CD14-positive monocyte (primary cell): ENCODE measurements around the gene C6orf132. TPM values are rescaled to one million over a fixed set of nuclear protein-coding genes. Genes with fewer than 3 reads are reported as not detected.

Experiments used
- DNase-seq, 3 donors: peaks; one replicate each; pipeline ENCODE4 v3.0.0-alpha.2; 2011 to 2022
- H2AFZ ChIP-seq: 2 replicates; pipeline ENCODE4 v1.6.0; 2012; ENCODE audit warnings: mild to moderate bottlenecking, low read depth, low read length, inconsistent platforms; ENCODE audit not compliant: insufficient read depth, poor library complexity, severe bottlenecking
- H3K27ac ChIP-seq, 2 donors: 1 replicate in 1 of 2; 2 replicates in 1 of 2; pipeline ENCODE4 v1.5.1; 2012 to 2013; ENCODE audit warnings: low read length in 2 of 2, control low read depth in 1 of 2, inconsistent platforms in 1 of 2, low read depth in 1 of 2, mild to moderate bottlenecking in 1 of 2
- H3K27me3 ChIP-seq, 2 donors: one replicate each; pipeline versions ENCODE4 v1.6.0 to v1.6.1; 2011 to 2013; ENCODE audit warnings: low read length in 2 of 2; ENCODE audit not compliant: control insufficient read depth in 2 of 2, insufficient read depth in 2 of 2
- H3K36me3 ChIP-seq, 2 donors: replicated peaks in 1 of 2; 1 replicate in 1 of 2; 2 replicates in 1 of 2; pipeline versions ENCODE4 v1.5.1 to v1.6.1; 2012 to 2013; ENCODE audit warnings: low read length in 2 of 2, control low read depth in 1 of 2, inconsistent platforms in 1 of 2, mild to moderate bottlenecking in 1 of 2; ENCODE audit not compliant: insufficient read depth in 2 of 2, control insufficient read depth in 1 of 2
- H3K4me1 ChIP-seq, 2 donors: 1 replicate in 1 of 2; 2 replicates in 1 of 2; pipeline versions ENCODE4 v1.5.1 to v1.6.1; 2012 to 2013; ENCODE audit warnings: low read length in 2 of 2, control low read depth in 1 of 2, inconsistent platforms in 1 of 2, mild to moderate bottlenecking in 1 of 2, moderate library complexity in 1 of 2; ENCODE audit not compliant: insufficient read depth in 2 of 2, control insufficient read depth in 1 of 2
- H3K4me2 ChIP-seq: replicated peaks from 2 replicates; pipeline ENCODE3; 2012; ENCODE audit warnings: low read length, moderate library complexity, mild to moderate bottlenecking; ENCODE audit not compliant: poor library complexity, severe bottlenecking; ENCODE audit errors: extremely low read depth
- H3K4me3 ChIP-seq, 3 experiments: fragments of 200-600 bp in 1 of 3; sonication (generic) in 1 of 3; replicated peaks in 1 of 3; 1 replicate in 2 of 3; 2 replicates in 1 of 3; pipeline ENCODE4 v1.5.1; 2011 to 2013; ENCODE audit warnings: low read length in 3 of 3, mild to moderate bottlenecking in 3 of 3, control low read depth in 2 of 3, low read depth in 2 of 3, inconsistent platforms in 1 of 3, moderate library complexity in 1 of 3
- H3K79me2 ChIP-seq: 2 replicates; pipeline ENCODE4 v1.6.0; 2012; ENCODE audit warnings: mild to moderate bottlenecking, control low read depth, inconsistent platforms, low read length, moderate library complexity; ENCODE audit not compliant: insufficient read depth
- H3K9ac ChIP-seq: 2 replicates; pipeline ENCODE4 v1.6.0; 2017; ENCODE audit warnings: low read length, mild to moderate bottlenecking; ENCODE audit not compliant: insufficient read depth, poor library complexity, severe bottlenecking
- H3K9me3 ChIP-seq, 2 donors: replicated peaks in 1 of 2; 1 replicate in 1 of 2; 2 replicates in 1 of 2; pipeline versions ENCODE4 v1.5.1 to v1.6.1; 2012 to 2013; ENCODE audit warnings: low read length in 2 of 2, control low read depth in 1 of 2; ENCODE audit not compliant: control insufficient read depth in 1 of 2, insufficient read depth in 1 of 2
- H4K20me1 ChIP-seq: 2 replicates; pipeline ENCODE4 v1.6.0; 2012; ENCODE audit warnings: mild to moderate bottlenecking, low read length, control low read depth, moderate library complexity; ENCODE audit not compliant: insufficient read depth
- H3K27ac Mint-ChIP-seq, 7 donors: one replicate each; pipeline ENCODE4 v1.8.0; 2020; ENCODE audit warnings: mild to moderate bottlenecking in 7 of 7, mixed read lengths in 7 of 7, moderate library complexity in 6 of 7, inconsistent platforms in 2 of 7
- H3K27me3 Mint-ChIP-seq, 3 donors: one replicate each; pipeline ENCODE4 v1.8.0; 2021 to 2022; ENCODE audit warnings: low read depth in 3 of 3, mild to moderate bottlenecking in 3 of 3, mixed read lengths in 3 of 3, moderate library complexity in 3 of 3, inconsistent platforms in 1 of 3
- H3K36me3 Mint-ChIP-seq, 2 donors: one replicate each; pipeline ENCODE4 v1.8.0; 2020; ENCODE audit warnings: mixed read lengths in 2 of 2, inconsistent platforms in 1 of 2, mild to moderate bottlenecking in 1 of 2
- H3K4me1 Mint-ChIP-seq: one replicate; pipeline ENCODE4 v1.8.0; 2020; ENCODE audit warnings: mild to moderate bottlenecking, mixed read lengths
- H3K4me3 Mint-ChIP-seq, 2 donors: one replicate each; pipeline ENCODE4 v1.8.0; 2020; ENCODE audit warnings: mild to moderate bottlenecking in 2 of 2, mixed read lengths in 2 of 2, moderate library complexity in 1 of 2
- H3K9me3 Mint-ChIP-seq, 7 donors: one replicate each; pipeline ENCODE4 v1.8.0; 2020 to 2022; ENCODE audit warnings: mixed read lengths in 7 of 7, mild to moderate bottlenecking in 6 of 7, moderate library complexity in 6 of 7, inconsistent platforms in 2 of 7
- WGBS: methylation state at CpG from one replicate; pipeline ENCODE4 v1.1.5; 2013; ENCODE audit warnings: missing lambda C conversion rate; ENCODE audit not compliant: insufficient coverage; 5-methylcytosine and 5-hydroxymethylcytosine counted together
- intact Hi-C, 2 donors: fragments of 100-400 bp; cut with micrococcal nuclease; formaldehyde crosslinking; loops; one replicate each; pipeline versions ENCODE4 v1.15.0 to v1.15.1; 2023
- polyA plus RNA-seq, 3 donors: library from polyadenylated mRNA; depleted of rRNA in 1 of 3; unstranded in 2 of 3; stranded (reverse) in 1 of 3; fragments of 300-500 nt in 2 of 3; fragments of >200 nt in 1 of 3; fragmentation: Illumina TruSeq in 2 of 3; gene quantifications; 1 replicate in 2 of 3; 2 replicates in 1 of 3; pipeline ENCODE4 v1.2.3, GENCODE V29; 2012 to 2021
- TF ChIP-seq, protein P1 (sequence below): fragments of 200-600 bp; IDR thresholded peaks from one replicate; pipeline ENCODE4 v1.8.0; 2022; ENCODE audit warnings: antibody characterized with exemption, mild to moderate bottlenecking

C6orf132 gene
- polyA plus RNA-seq, 3 donors = not detected

DNA sequence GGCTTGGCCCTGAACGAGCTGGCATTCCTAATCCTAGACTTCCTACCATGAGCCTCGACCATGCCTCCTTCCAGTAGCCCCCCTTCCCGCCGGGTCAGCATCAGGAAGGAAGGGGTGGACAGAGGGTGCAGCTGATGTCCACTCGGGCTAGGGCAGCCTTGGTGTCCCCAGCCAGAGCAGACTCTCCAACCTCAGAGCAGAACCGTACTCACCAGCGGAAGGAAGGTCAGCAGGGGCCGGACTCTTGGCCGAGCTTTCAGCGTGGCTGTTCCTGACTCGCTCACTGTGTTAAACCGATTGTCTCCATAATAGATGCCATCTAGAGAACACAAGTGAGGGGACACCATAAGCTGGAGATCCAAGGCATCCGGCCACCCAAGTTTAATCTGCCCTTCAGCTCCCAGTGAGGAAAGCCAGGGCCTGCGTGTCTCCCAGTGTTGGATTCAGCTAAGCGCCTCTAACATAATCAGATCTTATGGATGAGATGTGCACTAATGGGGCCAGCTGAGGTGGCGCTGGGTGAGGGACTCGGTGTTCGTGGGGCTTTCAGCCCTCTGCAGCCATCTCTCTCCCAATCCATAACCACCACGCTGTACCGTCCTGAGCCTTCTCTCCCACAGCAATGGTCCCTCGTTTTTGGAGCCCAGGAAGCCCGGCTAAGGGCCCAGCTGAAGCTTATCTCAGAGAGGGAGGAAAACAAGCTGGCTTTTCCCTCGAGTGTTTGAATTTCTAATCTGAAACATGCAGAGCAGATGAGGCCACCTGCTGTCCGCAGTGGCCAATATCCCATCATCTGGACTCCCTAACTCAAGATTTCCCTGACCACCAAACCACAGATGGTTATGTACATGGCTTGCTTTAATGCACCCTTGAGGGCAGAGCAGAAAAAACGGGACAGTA, 13.7 kb downstream of the C6orf132 start:
- Mint-ChIP-seq H3K27ac (no peak overlapping the region), H3K4me3 (no peak overlapping the region), H3K27me3 (peaks cover 1 to 2% (median 2%) of the 10 kb centered on the region in 3 donors), H3K9me3 (peaks cover 0 to 3% (median 0%) of the 10 kb centered on the region in 7 donors), H3K36me3 (no peaks in the 10 kb centered on the region), H3K4me1 (peaks cover 7% of the 10 kb centered on the region)
- intact Hi-C loops = no loop called here
- DNase-seq = no peak
- no peak overlapping the region for H3K4me3 ChIP-seq
- no peaks in the 10 kb centered on the region for H3K27me3 ChIP-seq
- H3K27ac ChIP-seq = no peak overlapping the region
- H3K4me2 ChIP-seq = no peak overlapping the region
- no peaks in the 10 kb centered on the region for H3K79me2 ChIP-seq
- no peak overlapping the region for H2AFZ ChIP-seq
- no peaks in the 10 kb centered on the region for H4K20me1 ChIP-seq
- H3K36me3 ChIP-seq = no peaks in the 10 kb centered on the region
- TF ChIP-seq, protein P1, sequence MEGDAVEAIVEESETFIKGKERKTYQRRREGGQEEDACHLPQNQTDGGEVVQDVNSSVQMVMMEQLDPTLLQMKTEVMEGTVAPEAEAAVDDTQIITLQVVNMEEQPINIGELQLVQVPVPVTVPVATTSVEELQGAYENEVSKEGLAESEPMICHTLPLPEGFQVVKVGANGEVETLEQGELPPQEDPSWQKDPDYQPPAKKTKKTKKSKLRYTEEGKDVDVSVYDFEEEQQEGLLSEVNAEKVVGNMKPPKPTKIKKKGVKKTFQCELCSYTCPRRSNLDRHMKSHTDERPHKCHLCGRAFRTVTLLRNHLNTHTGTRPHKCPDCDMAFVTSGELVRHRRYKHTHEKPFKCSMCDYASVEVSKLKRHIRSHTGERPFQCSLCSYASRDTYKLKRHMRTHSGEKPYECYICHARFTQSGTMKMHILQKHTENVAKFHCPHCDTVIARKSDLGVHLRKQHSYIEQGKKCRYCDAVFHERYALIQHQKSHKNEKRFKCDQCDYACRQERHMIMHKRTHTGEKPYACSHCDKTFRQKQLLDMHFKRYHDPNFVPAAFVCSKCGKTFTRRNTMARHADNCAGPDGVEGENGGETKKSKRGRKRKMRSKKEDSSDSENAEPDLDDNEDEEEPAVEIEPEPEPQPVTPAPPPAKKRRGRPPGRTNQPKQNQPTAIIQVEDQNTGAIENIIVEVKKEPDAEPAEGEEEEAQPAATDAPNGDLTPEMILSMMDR = no peak
- H3K9me3 ChIP-seq = no peaks in the 10 kb centered on the region
- H3K9ac ChIP-seq = no peak overlapping the region
- WGBS = 95% methylated on average over 17 of the region's 25 CpGs
- peaks cover 5 to 6% of the 10 kb centered on the region in 2 donors for H3K4me1 ChIP-seq

DNA sequence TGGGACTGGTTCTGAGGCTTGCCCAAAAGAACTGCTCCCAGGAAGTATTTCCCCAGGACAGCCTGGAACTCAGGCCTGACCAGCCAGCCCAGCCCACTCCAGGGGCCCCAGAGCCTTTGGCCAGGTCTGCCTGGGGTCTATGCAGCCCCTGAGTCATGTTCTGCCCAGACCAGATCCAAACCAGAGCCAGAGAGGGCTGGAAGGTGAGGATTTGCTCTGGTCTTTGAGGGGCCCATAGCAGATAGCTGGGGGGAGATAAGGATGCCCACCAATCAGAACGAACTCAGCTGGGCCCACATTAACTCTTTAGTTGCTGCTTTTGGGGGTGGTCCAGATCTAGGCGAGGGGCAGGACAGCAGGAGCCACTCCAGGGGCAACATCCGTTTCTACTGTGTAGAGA, 16.8 kb downstream of the C6orf132 start:
- Histone ChIP-seq H3K4me1 (peaks cover 5 to 6% of the 10 kb centered on the region in 2 donors), H3K79me2 (no peaks in the 10 kb centered on the region), H3K36me3 (no peaks in the 10 kb centered on the region), H3K27ac (no peak overlapping the region), H3K4me2 (peak overlapping the region; percentile 18), H3K27me3 (no peaks in the 10 kb centered on the region), H3K4me3 (no peak overlapping the region), H4K20me1 (no peaks in the 10 kb centered on the region), H2AFZ (peak overlapping the region; percentile 73), H3K9me3 (no peaks in the 10 kb centered on the region), H3K9ac (peak overlapping the region; percentile 25)
- WGBS = 92% methylated on average over 3 of the region's 3 CpGs
- peaks cover 0 to 3% (median 0%) of the 10 kb centered on the region in 7 donors for H3K9me3 Mint-ChIP-seq
- intact Hi-C loops = no loop called here
- no peaks in the 10 kb centered on the region for H3K36me3 Mint-ChIP-seq
- no peak overlapping the region for H3K4me3 Mint-ChIP-seq
- H3K4me1 Mint-ChIP-seq = peaks cover 10% of the 10 kb centered on the region
- DNase-seq = no peak
- no peak overlapping the region for H3K27ac Mint-ChIP-seq
- TF ChIP-seq, protein P1 = no peak
- peaks cover 0 to 4% (median 2%) of the 10 kb centered on the region in 3 donors for H3K27me3 Mint-ChIP-seq
